MCF 10A (cell line): ENCODE results near the gene IMMP2L. TPM values are rescaled to one million over a fixed set of nuclear protein-coding genes. Genes with fewer than 3 reads are reported as not detected.

Experiments
- BruUV-seq: library from RNA; stranded (reverse); fragments of 400-500 nt; replicated peaks from 2 replicates; lab custom pipeline; 2021; lab: Mats Ljungman, UMichigan
- CTCF ChIA-PET: fragments of 300-600 bp; sonication (Branson Sonifier 250); formaldehyde crosslinking; extraction: SDS; loops from one replicate; lab custom pipeline; 2021; ENCODE audit warnings: antibody characterized with exemption, inconsistent platforms; lab: Yijun Ruan, JAX
- POLR2A ChIA-PET: fragments of 300-600, 350-650 bp; sonication (Branson Sonifier 250); formaldehyde crosslinking; extraction: SDS; loops from one replicate; lab custom pipeline; 2020; ENCODE audit warnings: antibody characterized with exemption, inconsistent platforms; lab: Yijun Ruan, JAX
- DNase-seq: peaks from one replicate; pipeline ENCODE4 v3.0.0-alpha.2; 2018; ENCODE audit not compliant: unreplicated experiment
- H3K27ac Mint-ChIP-seq: one replicate; pipeline ENCODE4 v1.8.0; 2022; ENCODE audit warnings: mild to moderate bottlenecking, low read depth, mixed read lengths; ENCODE audit not compliant: unreplicated experiment
- H3K27me3 Mint-ChIP-seq: one replicate; pipeline ENCODE4 v1.8.0; 2022; ENCODE audit warnings: mixed read lengths; ENCODE audit not compliant: insufficient read depth, unreplicated experiment
- H3K36me3 Mint-ChIP-seq: one replicate; pipeline ENCODE4 v1.8.0; 2022; ENCODE audit warnings: mild to moderate bottlenecking, moderate library complexity, mixed read lengths; ENCODE audit not compliant: insufficient read depth, unreplicated experiment
- H3K4me1 Mint-ChIP-seq: one replicate; pipeline ENCODE4 v1.8.0; 2022; ENCODE audit warnings: mixed read lengths; ENCODE audit not compliant: insufficient read depth, unreplicated experiment
- H3K4me3 Mint-ChIP-seq: one replicate; pipeline ENCODE4 v1.8.0; 2022; ENCODE audit warnings: mild to moderate bottlenecking, moderate library complexity, mixed read lengths; ENCODE audit not compliant: unreplicated experiment
- H3K9me3 Mint-ChIP-seq: one replicate; pipeline ENCODE4 v1.8.0; 2022; ENCODE audit warnings: mixed read lengths; ENCODE audit not compliant: unreplicated experiment
- intact Hi-C: fragments of 100-400 bp; cut with micrococcal nuclease; formaldehyde crosslinking; loops from 2 replicates; pipeline ENCODE4 v1.14.1; 2022
- total RNA-seq: library from RNA; stranded (reverse); gene quantifications from 2 replicates; pipeline ENCODE4 v1.2.3, GENCODE V29; 2022
- TF ChIP-seq, protein P1 (sequence below): fragments of 200-600 bp; IDR thresholded peaks from one replicate; pipeline ENCODE4 v1.8.0; 2022; ENCODE audit warnings: antibody characterized with exemption, mild to moderate bottlenecking; ENCODE audit not compliant: unreplicated experiment

Gene IMMP2L
- total RNA-seq, 1 experiment from 2014 or later = 23.7 TPM

DNA sequence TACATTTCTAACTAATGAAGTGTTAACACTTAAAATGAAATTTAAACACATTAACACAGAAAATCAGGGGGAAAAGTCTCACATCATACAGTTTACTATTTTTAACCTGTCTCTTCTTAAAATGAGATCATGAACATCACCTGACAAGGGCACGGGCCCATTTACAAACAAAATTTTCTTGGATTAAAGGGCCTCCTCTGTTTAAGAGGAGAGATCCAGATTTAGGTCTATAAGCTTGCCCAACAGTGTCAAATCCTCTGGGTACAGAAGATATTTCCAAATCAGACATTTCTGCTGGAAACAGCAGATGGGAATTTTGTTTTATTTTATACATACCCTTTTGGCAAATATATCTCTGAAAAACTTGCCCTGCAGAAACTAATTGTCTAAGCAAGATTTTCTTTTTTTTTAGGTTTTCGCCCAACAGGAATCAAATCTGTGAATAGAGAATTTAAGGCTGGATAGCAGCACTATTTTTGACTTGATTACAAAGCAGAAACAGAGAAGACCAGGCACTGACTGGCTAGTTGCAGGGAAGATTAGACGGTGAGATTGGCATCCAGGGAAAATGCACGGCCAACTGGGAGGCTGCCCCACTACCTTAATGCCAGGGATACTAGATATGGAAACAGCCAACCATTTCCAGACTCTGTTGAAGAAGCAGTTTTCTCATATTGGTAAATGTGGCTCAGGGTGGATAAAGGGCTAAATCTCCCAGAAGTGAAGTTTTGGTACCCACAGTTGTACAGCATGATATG is 298.0 kb downstream of the IMMP2L start:
- no peaks in the 10 kb centered on the region for H3K36me3 Mint-ChIP-seq
- TF ChIP-seq, protein P1, sequence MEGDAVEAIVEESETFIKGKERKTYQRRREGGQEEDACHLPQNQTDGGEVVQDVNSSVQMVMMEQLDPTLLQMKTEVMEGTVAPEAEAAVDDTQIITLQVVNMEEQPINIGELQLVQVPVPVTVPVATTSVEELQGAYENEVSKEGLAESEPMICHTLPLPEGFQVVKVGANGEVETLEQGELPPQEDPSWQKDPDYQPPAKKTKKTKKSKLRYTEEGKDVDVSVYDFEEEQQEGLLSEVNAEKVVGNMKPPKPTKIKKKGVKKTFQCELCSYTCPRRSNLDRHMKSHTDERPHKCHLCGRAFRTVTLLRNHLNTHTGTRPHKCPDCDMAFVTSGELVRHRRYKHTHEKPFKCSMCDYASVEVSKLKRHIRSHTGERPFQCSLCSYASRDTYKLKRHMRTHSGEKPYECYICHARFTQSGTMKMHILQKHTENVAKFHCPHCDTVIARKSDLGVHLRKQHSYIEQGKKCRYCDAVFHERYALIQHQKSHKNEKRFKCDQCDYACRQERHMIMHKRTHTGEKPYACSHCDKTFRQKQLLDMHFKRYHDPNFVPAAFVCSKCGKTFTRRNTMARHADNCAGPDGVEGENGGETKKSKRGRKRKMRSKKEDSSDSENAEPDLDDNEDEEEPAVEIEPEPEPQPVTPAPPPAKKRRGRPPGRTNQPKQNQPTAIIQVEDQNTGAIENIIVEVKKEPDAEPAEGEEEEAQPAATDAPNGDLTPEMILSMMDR = no peak
- BruUV-seq = no TSS peak
- no peak for DNase-seq
- H3K4me3 Mint-ChIP-seq = no peak overlapping the region
- ChIA-PET CTCF (no interaction called here), POLR2A (no interaction called here)
- H3K27ac Mint-ChIP-seq = peak overlapping the region; percentile 21
- intact Hi-C loops = no loop called here
- no peaks in the 10 kb centered on the region for H3K27me3 Mint-ChIP-seq
- peaks cover 13% of the 10 kb centered on the region for H3K4me1 Mint-ChIP-seq
- no peaks in the 10 kb centered on the region for H3K9me3 Mint-ChIP-seq

DNA sequence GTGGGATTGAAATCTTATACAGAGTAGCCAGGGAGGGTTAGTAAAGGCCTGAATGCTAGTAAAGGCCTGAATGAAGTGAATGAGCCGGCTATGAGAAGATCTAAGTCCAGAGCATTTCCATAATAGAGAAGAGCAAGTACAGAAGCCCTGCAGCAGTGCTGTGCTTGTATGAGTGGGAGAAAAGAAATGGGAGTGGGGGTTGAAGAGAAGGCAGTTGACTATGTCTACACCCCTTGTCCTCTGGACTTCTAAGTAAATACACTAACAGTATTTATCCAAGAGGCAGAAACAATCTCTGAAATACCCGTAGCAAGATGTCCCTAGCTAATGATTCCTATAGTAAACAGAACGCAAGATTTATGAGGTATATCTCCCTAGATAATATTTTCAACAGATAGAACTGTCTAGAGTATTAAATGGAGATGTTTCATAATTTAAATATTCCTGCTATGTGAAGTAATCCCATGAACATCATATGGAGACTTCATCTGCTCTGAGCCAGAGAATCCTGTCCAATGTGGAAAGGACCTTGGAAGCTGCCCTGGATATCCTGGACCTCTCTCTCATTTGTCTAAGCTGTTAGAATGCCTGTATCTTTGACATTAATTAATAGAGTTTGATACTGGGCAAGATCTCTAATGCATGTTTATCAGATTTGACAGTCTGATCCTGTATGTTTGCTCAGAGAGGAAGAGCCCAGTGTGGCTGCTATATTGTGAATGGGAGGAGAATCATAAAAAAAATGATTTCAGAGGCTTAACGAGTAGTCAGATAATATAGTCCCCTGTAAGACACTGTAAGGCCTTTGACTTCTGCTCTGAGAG is 299.8 kb downstream of the IMMP2L start:
- H3K4me1 Mint-ChIP-seq = peaks cover 7% of the 10 kb centered on the region
- no TSS peak for BruUV-seq
- H3K36me3 Mint-ChIP-seq = no peaks in the 10 kb centered on the region
- H3K27me3 Mint-ChIP-seq = no peaks in the 10 kb centered on the region
- ChIA-PET POLR2A (interaction anchor here (1.0 kb wide), 1 partner anchor 27 kb away, joined by 3 read pairs; no protein-coding TSS in a partner anchor), CTCF (no interaction called here)
- no peak overlapping the region for H3K4me3 Mint-ChIP-seq
- DNase-seq = no peak
- intact Hi-C loops = no loop called here
- TF ChIP-seq, protein P1 = no peak
- H3K9me3 Mint-ChIP-seq = no peaks in the 10 kb centered on the region
- H3K27ac Mint-ChIP-seq = no peak overlapping the region

DNA sequence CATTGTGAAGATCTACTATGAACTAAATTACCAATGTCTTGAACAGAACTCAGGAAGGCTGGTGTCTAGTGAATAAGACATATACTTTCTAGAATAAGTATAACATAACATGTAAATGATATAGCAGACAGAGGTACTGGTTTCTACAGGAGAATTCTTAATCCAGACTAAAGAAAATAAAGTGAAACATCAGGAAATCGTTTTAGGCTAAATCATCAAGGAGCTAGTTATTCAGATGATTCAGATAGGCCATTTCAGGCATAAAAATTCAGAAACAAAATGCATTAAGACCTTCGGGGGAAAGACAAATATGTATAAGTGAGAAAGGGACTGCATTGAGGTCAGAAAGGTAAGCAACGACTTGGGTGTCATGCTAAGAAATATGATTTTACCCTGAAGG is 300.8 kb downstream of the IMMP2L start:
- intact Hi-C loops = no loop called here

More for the DNA sequence above, 300.8 kb downstream of the IMMP2L start:
- no TSS peak for BruUV-seq
- CTCF ChIA-PET = interaction anchor here (0.6 kb wide), 1 partner anchor 12 kb away, joined by 3 read pairs; no protein-coding TSS in a partner anchor
- POLR2A ChIA-PET = interaction anchor here (1.0 kb wide), 1 partner anchor 28 kb away, joined by 3 read pairs; no protein-coding TSS in a partner anchor
- no peak for DNase-seq
- Mint-ChIP-seq H3K9me3 (no peaks in the 10 kb centered on the region), H3K4me1 (peaks cover 2% of the 10 kb centered on the region), H3K27me3 (no peaks in the 10 kb centered on the region), H3K4me3 (no peak overlapping the region), H3K36me3 (no peaks in the 10 kb centered on the region), H3K27ac (no peak overlapping the region)
- TF ChIP-seq, protein P1 = no peak
